GM12872 (cell line): ENCODE data around the gene GREM1.

Experiments
- CTCF ChIP-seq: IDR thresholded peaks from 3 replicates; pipeline ENCODE4 v1.5.1; 2011; ENCODE audit warnings: low read depth, mild to moderate bottlenecking, low read length, moderate library complexity; ENCODE audit not compliant: insufficient read depth

Gene GREM1

GRCh38 chr15:32717426-32718226 lies at the start of gene GREM1:
TSS of gene GREM1 (plus strand) at chr15:32718004. CDS start at chr15:32730691, 12,687 bp downstream.
- no peak for TF ChIP-seq CTCF

GRCh38 chr15:32668942-32669341 lies 48.9 kb upstream of the GREM1 start:
- TF ChIP-seq CTCF: no peak

GRCh38 chr15:32669896-32670611 lies 47.8 kb upstream of the GREM1 start:
- TF ChIP-seq CTCF: no peak

- TF ChIP-seq CTCF: no peak
Observed at GRCh38 chr15:32670623-32671022, 47.2 kb upstream of the GREM1 start.

- TF ChIP-seq CTCF: no peak
Observed at GRCh38 chr15:32671339-32672325, 46.2 kb upstream of the GREM1 start.

GRCh38 chr15:32674681-32675080 lies 43.1 kb upstream of the GREM1 start:
- no peak for TF ChIP-seq CTCF

- no peak for TF ChIP-seq CTCF
Observed at GRCh38 chr15:32675466-32675865, 42.3 kb upstream of the GREM1 start.
